GM23338 (cell line): ENCODE data around the gene RBKS.

Experiments used
- EZH2phosphoT487 ChIP-seq: fragments of 200-600 bp; sonication (generic); IDR thresholded peaks from one replicate; pipeline ENCODE4 v1.8.1; 2018; ENCODE audit warnings: antibody characterized with exemption; ENCODE audit not compliant: unreplicated experiment
- POLR2AphosphoS5 ChIP-seq: IDR thresholded peaks from 2 replicates; pipeline ENCODE4 v1.6.1; 2016; ENCODE audit warnings: antibody characterized with exemption, low read depth
- TF ChIP-seq, protein P1 (sequence below), 2 experiments: fragments of 200-600 bp in 1 of 2; sonication (generic) in 1 of 2; conservative IDR thresholded peaks; 2 replicates each; pipeline versions ENCODE4 v1.5.1 to v1.6.1; 2016 to 2017; ENCODE audit warnings: antibody characterized with exemption in 2 of 2, low read depth in 2 of 2, mild to moderate bottlenecking in 2 of 2, moderate library complexity in 1 of 2
- TF ChIP-seq, protein P2 (sequence below): IDR thresholded peaks from one replicate; pipeline ENCODE4 v1.6.1; 2018; ENCODE audit warnings: antibody characterized with exemption; ENCODE audit not compliant: unreplicated experiment

DNA sequence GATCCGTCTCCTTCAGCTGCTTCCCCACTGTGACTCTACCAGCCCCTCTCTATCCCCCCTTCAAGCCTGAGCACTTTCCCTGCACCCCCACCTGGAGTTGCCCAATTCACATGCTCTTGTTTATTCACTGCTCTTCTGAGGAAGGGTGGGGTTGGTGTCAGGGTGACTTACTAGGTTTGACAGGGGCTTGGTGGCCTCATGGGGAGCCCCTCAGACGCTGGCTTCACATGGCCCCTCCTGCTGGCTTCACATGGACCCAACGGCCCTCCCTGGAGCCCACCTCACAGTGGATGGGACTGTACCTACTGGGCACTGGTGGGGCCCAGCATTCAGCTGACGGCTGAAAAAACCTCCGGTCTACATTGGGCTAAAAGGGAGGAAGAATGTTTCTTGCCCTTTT, 135.4 kb downstream of the RBKS start:
- TF ChIP-seq, protein P1, sequence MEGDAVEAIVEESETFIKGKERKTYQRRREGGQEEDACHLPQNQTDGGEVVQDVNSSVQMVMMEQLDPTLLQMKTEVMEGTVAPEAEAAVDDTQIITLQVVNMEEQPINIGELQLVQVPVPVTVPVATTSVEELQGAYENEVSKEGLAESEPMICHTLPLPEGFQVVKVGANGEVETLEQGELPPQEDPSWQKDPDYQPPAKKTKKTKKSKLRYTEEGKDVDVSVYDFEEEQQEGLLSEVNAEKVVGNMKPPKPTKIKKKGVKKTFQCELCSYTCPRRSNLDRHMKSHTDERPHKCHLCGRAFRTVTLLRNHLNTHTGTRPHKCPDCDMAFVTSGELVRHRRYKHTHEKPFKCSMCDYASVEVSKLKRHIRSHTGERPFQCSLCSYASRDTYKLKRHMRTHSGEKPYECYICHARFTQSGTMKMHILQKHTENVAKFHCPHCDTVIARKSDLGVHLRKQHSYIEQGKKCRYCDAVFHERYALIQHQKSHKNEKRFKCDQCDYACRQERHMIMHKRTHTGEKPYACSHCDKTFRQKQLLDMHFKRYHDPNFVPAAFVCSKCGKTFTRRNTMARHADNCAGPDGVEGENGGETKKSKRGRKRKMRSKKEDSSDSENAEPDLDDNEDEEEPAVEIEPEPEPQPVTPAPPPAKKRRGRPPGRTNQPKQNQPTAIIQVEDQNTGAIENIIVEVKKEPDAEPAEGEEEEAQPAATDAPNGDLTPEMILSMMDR (conservative IDR thresholded peaks at IDR 0.05; ENCODE audit: low read depth in 2 of 2) = no peak
- TF ChIP-seq POLR2AphosphoS5 (no peak), EZH2phosphoT487 (no peak)
- TF ChIP-seq, protein P2, sequence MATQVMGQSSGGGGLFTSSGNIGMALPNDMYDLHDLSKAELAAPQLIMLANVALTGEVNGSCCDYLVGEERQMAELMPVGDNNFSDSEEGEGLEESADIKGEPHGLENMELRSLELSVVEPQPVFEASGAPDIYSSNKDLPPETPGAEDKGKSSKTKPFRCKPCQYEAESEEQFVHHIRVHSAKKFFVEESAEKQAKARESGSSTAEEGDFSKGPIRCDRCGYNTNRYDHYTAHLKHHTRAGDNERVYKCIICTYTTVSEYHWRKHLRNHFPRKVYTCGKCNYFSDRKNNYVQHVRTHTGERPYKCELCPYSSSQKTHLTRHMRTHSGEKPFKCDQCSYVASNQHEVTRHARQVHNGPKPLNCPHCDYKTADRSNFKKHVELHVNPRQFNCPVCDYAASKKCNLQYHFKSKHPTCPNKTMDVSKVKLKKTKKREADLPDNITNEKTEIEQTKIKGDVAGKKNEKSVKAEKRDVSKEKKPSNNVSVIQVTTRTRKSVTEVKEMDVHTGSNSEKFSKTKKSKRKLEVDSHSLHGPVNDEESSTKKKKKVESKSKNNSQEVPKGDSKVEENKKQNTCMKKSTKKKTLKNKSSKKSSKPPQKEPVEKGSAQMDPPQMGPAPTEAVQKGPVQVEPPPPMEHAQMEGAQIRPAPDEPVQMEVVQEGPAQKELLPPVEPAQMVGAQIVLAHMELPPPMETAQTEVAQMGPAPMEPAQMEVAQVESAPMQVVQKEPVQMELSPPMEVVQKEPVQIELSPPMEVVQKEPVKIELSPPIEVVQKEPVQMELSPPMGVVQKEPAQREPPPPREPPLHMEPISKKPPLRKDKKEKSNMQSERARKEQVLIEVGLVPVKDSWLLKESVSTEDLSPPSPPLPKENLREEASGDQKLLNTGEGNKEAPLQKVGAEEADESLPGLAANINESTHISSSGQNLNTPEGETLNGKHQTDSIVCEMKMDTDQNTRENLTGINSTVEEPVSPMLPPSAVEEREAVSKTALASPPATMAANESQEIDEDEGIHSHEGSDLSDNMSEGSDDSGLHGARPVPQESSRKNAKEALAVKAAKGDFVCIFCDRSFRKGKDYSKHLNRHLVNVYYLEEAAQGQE = no peak
